DND-41 (cell line): ENCODE measurements around the gene PEX16.

Experiments used
- EZH2 ChIP-seq: IDR thresholded peaks from 3 replicates; pipeline ENCODE4 v1.6.1; 2012; ENCODE audit warnings: borderline replicate concordance, low read depth, mild to moderate bottlenecking, moderate library complexity, low read length, inconsistent platforms; ENCODE audit not compliant: severe bottlenecking
- TF ChIP-seq, protein P1 (sequence below): IDR thresholded peaks from 2 replicates; pipeline ENCODE4 v1.5.1; 2012; ENCODE audit warnings: borderline replicate concordance, low read length, moderate library complexity, mild to moderate bottlenecking; ENCODE audit not compliant: poor library complexity, severe bottlenecking; ENCODE audit errors: extremely low read depth

- TF ChIP-seq, protein P1, sequence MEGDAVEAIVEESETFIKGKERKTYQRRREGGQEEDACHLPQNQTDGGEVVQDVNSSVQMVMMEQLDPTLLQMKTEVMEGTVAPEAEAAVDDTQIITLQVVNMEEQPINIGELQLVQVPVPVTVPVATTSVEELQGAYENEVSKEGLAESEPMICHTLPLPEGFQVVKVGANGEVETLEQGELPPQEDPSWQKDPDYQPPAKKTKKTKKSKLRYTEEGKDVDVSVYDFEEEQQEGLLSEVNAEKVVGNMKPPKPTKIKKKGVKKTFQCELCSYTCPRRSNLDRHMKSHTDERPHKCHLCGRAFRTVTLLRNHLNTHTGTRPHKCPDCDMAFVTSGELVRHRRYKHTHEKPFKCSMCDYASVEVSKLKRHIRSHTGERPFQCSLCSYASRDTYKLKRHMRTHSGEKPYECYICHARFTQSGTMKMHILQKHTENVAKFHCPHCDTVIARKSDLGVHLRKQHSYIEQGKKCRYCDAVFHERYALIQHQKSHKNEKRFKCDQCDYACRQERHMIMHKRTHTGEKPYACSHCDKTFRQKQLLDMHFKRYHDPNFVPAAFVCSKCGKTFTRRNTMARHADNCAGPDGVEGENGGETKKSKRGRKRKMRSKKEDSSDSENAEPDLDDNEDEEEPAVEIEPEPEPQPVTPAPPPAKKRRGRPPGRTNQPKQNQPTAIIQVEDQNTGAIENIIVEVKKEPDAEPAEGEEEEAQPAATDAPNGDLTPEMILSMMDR = no peak
- no peak for TF ChIP-seq EZH2
Observed at GRCh38 chr11:45959851-45960250, 42.2 kb upstream of the PEX16 start.
